ENCODE measurements around the gene BID.

BID gene

DNA sequence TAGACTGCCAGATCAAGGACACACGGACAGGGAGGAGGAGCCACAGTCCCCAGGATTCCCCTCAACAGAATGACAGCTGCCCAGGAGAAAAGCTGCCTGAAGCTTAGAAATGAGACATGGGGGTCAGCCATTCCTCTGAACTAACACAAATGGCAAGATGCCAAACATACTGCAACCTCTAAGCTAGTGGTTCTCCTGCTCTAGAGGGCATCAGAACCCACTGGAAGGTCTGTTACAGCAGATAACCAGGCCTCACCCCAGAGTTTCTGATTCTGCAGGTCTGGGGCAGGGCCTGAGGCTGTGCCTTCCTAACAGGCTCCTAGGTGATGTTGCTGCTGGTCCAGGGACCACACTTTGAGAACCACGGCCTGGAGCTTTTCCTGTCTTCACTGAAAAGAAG lies 28.6 kb upstream of the BID start:
- no peak for DNase-seq

DNA sequence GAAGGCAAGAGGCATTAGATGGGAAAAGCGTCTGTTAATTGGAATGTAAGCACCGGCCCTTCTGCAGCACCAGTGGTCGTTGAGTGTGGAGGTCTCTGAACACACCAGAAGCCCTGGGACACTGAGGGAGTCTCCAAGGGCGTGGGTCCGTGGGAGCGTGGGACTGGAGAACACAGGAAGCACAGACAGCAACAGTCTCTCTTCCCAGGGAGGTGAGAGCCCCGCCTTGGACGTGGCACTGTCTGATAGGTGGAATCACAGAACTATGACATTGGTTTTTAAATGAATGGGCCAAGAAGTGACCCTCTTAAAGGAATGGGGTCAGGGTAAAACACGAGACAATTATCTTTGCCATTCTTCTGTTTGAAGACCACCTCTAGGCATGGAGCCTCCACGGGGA lies 28.1 kb upstream of the BID start:
- no peak for DNase-seq

DNA sequence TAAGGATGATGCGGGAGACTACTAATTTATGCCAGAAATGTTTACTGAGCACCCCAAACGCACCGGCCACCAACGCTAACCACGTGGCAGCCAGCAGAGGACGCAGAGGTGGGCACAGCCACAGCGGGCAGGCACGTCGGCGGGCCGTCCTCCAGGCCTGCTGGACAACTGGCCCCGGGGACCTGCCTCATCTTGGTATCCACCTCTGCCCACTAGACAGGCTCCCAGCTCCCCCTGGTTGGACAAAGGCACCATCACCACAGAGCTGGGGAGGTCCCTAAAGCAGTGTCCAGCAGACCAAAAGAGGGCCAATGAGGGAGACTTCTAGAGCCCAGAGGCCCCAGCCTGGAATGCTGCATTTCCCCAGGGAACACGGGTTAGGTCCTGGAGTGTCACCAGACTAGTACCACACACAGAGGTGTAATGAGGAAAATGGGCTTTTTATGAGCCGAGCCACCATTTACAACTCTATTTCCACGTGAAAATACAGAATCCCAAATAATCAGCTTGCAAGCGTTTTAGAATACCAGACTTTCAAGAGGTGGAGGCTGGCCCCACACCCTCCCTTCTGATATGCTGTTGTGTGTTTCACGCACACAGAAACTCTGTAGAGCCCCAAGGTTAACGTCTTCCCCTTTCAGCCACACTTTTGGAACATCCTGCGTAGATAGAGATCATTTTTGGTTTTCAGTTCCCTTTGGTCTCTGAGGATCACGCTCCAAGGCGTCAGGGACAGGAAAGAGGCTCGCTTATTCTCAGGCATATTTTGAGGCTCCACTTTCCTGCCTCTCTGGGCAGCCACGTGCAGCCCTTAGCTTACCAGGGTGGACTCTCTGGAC lies 23.7 kb upstream of the BID start:
- no peak for DNase-seq

DNA sequence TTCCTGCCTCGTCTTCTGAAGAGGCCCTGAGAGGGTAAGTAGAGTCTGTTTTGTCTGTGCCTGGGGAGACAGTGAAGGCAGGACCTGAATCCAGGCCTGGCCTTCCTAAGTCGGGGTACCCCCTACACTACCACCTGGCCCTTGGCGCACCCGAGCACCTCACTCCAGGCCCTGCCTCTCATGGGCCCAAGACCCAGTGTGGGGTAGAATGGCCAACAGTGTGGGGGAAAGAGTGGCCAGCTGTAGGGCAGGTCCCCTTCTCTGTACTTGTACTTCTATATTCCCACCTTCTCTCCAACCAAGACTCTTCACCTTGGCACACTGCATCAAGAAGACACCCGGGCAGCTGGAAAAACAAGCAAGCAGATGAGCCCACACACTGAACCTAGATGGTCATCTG lies 22.4 kb upstream of the BID start:
- DNase-seq: no peak

DNA sequence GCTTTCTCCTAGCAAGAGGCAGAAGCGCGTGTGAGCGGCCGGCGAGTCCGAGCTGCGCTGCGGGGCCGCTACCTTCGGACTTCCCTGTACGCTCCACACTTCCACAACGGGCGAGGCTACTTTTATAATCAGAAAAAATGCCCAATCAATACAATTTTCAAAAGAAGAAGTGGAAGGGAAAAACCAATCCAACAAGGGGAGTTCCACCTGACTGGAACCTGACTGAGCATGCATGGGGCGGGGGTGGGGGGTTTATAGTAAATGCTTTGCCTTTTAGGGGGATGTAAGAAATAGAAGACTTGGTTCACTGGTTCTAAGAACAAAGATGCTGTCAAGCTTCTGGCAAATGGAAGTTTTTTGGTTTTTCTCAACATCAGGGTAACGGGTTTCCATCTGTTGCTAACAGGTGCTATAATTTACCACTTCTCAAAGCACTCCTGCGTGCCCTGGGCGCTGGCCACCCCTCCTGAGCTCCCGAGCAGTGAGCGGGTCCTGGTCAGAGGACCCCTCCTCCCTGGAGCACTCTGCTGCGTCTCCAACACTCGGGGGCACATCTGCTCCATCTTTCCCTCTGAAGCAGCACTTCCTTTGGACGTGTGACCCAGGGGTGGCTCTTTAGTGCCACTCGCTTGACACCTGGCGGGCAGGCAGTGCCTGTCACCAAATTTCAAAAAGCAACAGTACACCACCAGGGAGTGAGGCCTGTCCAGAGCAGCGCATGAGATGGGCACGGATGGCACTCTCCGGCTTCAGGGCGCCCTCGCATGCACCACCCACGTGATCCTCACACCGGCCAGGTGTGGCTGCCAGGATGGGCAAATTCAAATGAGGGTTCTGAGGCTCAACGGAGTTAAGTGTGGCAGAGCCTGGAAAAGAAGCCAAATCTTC lies 21.6 kb upstream of the BID start:
- no peak for DNase-seq

DNA sequence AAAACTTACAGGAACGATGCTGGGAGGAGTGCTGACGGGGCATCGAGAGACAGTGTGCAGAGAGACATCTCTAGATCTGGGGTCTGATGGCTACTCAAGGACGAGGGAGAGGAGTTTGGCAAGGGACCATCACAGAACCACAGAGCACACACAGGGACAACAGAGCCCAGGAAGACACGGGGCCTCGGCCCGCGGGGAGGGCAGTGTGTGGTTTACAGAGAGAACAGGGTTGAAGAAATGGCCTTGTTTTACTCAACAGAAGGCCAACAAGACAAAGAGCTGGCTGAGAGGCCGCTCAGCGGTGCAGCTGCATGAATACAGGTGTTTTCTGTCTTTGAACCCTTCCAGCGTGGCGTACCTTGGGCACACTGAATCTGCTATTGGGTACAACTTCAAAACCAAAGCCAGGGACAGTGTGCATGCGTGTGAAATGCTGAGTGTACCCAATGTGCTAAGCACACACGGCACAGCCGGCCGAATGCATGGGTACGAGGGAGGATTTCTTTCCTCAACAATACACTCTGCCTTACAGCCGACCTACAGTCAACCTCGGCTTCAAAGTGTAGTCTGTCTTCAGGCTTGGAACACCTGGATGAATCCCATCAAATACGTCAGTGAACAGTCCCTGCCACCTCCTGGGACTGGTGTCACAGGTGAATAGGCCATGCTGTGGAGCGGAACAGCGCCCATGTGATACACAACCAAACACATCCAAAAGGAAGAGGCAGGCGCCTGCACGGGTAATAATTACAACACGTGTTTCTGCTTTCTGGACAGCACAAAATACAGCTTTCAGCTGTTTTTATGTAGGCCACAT lies 20.7 kb upstream of the BID start:
- no peak for DNase-seq

DNA sequence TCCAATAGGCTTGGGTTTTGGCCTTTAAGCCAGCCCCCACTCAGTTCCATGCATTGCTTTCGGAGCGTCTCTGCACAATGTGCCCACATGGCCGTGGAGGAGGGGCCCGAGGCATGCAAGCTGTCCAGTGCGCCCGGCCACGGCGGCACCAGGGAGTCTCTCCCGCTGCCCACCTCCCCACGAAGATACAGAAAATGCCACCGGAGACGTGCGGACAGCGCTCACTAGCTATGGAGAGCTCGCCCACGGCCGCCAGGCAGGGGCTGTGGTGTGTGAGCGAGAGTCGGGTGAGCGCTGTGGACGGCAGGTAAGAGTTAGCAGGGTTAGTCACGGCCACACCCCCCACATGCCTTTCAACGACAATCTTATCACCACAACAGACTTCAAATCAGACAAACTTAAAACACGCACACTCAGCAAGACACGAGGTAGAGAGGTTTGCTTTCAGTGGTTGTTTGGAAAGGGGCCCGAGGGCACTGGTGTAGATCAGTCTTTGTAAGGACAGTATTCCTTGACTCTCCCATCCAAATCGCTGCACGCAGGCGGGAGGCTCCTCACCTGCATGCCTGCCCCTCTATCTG lies 18.7 kb upstream of the BID start:
- no peak for DNase-seq

DNA sequence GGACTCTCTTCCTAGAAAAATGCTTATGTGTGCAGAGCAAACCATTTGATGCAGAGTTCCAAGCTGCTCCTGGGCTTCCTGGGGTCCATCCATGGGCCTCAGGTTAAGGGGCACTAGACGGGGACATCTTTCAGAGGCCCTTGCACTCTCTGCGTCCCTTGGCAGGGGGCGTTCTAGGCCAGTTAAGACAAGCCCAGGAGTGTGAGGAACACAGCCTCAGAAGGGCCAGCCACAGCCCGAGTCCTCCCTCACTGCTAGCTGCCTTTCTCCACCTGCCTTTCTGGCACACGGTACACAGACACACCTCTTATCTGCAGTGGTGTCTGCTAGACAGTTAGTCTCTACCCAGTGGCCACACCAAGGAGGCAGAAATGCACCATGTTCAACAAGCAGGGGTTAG lies 18.0 kb upstream of the BID start:
- no peak for DNase-seq

DNA sequence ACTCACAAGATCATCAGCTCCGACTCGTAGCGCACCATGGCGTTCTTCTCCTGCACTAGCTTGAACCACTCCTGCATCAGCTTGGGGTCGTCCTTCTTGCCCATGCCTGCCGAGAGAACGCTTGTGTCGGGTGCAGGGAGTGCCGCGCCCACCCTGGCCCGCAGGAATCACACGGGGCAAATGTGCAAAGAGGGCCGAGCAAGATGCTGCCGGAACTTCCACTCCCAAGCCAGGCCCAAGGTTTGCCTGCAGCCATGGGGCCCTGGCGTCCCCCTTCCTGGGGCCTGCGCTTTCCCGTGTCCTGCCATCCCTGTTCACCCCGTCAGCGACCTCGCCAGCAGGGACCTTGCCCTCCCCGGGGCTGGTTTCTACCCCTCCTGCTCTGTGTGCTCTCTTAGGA lies 16.9 kb upstream of the BID start:
- DNase-seq: no peak

DNA sequence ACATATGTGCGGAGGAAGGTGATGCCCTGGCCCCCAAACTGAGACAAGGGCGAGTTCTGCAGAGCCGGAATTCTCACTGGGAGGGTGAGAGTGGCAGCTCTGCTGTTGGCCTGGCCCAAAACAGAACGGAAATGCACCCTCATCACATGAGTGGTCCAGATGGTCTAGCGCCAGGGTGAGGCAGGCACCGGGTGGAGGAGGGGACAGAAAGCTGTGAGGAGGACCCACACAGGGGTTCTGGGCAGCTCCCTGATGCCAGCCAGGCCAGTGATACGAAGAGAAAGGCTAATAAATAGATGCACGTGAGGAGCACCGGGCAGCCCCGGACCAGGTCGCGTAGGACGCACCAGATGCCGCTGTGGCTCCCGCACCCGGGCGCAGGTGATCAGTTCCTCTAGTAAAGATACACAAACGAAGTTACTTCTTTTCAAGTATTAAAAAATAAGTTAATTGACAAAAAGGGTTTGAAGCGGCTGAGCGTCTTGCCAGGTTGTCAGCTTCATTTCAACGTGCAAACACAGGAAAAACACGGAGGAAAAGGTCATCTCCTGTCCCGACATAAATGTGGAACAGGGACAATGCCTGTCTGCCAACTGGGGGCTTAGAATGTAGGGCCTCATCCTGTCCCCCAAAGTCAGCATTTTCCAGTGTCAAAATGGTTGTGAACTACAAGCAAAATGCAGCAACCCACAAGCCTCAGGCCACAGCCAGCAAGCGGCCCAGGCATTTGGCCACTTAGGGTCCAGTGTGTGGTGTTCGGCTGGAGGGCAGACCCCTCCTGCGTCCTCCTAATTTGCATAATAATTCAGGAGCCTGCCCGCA lies 15.3 kb upstream of the BID start:
- DNase-seq: no peak

DNA sequence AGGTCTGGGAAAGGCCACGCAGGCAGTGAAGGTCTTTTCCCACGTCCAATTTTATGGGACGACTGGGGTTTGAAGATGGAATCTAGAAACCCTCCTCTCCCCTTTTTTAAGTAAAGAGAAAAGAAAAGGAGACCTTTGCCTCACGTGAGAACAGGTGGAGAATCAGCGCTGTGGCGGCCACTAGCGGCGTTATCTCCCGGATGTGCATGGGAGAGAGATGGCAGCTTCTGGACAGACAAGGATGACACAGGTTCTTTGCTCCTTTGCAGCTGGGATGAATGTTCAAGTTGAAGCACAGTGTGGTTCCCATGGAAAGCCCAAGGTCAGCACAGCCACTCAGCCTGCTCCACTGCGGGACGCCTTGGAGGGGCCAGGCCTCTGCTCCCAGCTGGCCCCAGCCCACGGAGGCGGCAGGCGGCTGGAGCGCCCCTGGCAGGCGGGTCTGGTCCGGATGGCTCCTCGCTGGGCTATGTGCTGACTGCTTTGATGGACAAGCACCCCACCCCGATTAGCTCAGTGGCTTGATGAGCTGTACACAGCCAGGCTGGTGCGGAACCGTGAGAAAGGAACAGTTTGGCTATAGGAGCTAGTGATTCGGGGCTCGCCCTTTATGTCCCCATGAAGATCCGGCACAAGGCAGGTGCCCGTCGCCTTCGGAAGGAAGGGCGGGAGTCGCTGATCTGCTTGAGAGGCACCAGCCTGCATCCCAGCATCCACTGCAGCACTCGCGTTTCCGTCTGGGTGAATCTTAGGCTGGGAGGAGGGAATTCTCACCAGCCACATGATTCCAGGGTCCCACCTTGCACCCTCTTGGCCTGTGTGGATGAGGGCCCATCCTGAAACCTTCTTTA lies 14.5 kb upstream of the BID start:
- DNase-seq: no peak

DNA sequence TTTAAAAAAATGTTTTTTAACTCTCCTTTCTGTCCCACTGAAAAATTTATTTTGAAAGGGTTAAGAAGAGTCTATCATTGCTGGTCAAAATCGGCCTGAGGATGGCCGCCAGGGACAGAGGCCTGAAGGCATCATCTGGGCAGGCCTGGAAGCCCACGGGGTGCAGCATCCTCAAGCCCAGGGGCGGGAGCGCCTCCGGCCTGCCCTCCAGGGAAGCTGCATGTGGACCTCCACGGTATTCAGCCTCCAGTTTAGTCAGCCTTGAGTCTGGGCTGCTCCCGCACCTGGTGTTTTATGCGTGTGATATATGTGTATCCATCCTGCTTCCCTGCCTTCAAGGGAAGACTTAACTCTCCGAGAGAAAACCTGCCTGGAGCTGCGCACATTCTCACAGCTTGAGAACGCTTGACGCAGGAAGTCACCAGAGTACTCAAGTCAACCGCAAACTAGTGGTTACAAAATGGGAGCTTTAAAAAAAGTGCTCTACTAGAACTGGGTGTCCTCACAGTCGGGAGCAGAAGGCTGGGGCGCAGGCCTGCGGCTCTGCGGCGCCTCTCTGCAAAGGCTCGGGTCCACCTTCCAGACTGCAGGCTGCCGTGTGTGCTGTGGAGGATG lies 13.6 kb upstream of the BID start:
- DNase-seq: no peak

DNA sequence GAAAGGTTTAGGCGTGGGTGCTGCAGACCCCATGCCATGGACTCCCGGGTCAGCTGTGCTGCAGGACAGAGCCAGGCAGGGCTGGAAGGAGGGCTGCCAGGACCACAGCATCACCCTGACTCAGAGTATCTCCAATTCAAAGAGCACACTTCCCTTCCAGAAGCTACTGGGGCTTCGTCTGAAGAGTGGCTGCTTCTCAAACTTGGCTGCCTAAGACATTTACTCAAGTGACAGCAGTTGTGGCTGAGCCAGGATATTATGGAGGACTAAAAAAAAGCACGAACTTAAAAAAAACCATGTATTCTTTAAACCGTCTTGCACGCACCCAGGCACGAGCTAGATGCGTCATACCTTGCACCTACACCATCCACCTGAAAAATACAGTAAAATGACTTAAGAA lies 13.0 kb upstream of the BID start:
- no peak for DNase-seq

DNA sequence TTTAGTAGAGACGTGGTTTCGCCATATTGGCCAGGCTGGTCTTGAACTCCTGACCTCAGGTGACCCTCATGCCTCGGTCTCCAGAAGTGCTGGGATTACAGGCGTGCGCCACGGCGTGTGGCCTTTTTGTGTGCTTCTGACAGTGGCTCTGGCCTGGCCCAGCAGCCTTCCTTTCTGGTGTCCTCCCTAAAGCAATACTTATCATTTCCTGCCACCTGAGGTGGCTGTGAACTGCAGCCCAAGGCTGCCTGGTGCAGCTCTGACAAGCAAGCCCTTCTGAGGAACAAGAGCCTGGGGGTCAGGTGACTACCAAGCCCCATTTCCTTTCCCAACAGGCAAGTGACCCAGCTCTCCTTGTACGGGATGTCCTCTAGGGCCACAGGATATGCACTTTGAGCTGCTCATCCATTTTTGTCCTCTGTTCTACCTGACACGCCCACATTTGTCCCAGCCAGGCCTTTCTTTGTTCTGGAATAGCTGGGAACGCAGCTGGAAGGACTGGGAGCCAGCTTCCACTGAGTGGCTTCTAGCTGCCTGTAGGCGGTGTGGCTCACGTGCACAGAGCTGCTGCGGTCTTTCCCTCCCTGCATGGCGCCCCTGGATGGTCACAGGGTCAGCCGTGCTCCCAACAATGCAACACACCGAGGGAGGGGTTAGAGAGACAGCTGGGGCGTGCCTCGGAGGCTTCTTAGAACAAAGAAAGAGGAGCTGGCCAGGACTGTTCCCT lies 12.3 kb upstream of the BID start:
- DNase-seq: no peak

DNA sequence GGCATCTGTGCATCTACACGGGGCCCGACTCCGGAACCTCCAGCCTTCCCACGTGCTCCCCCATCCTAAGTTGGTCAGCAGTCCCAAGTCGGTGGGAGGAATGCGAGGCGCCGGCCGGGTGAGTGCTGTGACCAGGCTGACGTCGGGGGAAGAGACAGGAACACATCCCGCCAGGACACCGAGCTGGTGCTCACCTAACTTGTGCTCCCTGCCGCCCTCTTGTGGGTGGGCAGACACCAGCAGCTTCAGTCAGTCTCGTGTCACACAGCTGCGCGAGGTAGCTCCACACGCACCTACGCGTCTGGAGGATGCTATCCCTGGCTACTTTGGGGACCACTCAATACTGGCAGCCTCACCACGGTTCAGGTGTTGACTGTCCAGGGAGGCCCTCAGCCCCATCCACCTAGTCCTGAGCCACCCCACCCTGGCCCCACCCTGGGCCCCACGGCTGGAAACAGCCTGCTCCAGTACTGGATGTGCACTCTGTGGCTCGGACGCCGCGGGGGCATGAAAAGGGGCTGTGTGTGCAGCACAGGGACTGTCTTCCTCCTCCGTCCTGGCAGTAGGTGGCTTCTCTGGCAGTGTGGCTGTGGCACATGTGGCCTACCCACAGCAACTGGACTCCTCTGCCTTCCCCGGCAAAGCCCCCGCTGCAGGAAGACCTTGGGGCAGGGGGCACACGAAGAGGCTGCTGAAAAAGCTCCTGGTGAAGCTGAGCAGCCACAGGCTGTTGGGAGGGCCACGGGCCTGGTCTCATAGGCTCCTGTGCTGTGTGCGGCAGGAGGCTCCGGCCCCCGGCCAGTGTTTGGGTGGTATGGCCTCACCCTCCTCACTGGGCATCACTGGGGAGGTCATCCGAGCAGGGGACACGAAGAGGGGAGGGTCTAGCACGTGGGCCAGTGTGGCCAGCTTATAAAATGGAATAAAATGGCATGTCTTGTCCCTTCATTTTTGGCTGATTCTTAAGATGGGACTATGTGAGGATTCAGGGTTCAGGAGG lies 11.2 kb upstream of the BID start:
- peak; percentile 87 for DNase-seq

DNA sequence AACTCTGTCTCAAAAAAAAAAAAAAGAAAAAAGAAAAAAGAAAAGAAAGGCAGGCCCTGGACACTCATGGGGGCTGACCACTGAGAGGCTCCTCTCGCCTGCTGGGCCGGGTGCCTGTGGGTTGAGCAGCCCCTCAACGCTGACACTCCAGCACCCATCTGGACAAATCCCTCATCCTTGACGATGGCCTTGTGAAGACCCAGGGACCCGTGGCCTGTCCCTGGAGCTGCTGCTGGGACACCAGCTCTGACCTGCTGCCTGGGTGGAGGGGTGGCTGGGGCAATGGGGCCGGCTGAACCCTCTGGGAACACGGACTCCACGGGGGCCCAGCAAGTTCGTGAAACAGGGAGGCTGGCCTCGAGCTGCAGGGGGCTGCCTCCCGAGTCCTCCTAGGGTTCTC lies 10.5 kb upstream of the BID start:
- no peak for DNase-seq

DNA sequence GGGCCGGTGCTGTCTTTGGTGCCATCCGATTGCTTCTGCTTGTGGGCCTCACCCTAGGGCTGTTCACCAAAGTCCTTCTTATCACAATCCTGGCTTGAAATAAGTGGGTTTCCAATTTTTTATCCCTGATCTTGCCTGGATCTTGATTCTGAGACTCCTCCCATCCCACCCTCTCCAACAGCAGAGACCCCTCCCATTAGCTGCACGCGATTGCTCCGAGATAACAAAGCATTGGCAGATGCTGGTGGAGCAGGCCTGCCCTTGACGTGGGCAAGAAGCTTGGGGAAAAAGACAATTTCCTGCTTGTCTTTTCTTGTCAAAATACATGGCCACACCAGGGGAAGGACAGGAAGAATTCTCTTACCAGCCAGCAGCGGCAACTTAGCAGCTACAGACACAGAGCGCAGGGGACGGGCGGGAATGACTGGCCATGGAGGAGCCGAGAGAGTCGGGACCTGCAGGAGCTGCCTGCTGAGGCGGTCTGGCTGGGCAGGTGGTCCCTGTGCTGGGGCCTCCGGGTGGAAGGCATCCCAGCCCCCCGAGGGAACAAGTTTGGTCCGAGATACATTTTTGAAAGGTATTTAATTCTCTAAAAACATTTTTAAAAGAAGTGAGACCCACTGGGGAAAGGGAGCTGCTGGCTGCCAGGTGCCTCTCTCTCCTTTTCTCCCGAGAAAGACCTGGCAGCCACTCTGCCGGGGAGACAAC lies 9.7 kb upstream of the BID start:
- no peak for DNase-seq

DNA sequence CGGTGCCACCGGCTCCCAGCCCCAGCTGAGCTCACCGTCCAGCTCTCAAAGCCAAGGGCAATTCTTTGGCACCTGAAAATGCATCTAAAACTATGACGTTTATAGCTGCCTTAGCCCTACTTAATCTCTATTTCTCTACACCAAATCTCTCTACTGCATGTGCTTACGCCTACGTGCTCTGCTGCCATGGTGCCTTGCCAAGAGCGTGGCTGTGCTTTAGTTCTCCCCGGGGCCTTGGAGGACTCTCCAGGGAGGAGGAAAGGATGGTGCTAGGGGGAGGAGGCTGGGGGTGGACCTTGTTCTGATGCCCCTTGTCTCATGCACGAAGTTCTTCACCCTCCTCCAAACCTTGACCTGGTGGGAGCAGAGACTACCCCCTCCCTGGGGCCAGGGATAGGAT lies 9.0 kb upstream of the BID start:
- DNase-seq: no peak
